AG20443 (cell line): ENCODE measurements around the gene MORN1.
"Not testable (repeated sequence)": the region's sequence is repeated elsewhere in the genome, so short reads cannot be mapped to it uniquely, and the experiment has no call there.

Experiments
- DNase-seq: peaks from one replicate; pipeline ENCODE4 v3.0.0; 2012; ENCODE audit warnings: low spot score, mixed read lengths

The MORN1 gene

GRCh38 chr1:2337081-2337480 lies 54.3 kb downstream of the MORN1 start:
- DNase-seq: no peak

- no peak for DNase-seq
These were observed 54.9 kb downstream of the MORN1 start for GRCh38 chr1:2336499-2336898.

GRCh38 chr1:2335721-2336455 lies 55.5 kb downstream of the MORN1 start:
- DNase-seq: no peak

- DNase-seq: no peak
These were observed 56.3 kb downstream of the MORN1 start for GRCh38 chr1:2334883-2335534.

GRCh38 chr1:2334366-2334765 lies 57.0 kb downstream of the MORN1 start:
- DNase-seq: no peak

GRCh38 chr1:2331580-2331979 lies 59.8 kb downstream of the MORN1 start:
- DNase-seq: not testable (repeated sequence)

GRCh38 chr1:2331200-2331544 lies 60.2 kb downstream of the MORN1 start:
- DNase-seq: no peak

- DNase-seq: peak; percentile 96
These were observed 60.7 kb downstream of the MORN1 start for GRCh38 chr1:2330519-2331199.

GRCh38 chr1:2330035-2330434 lies 61.3 kb downstream of the MORN1 start:
- peak; percentile 31 for DNase-seq

- no peak for DNase-seq
These were observed 62.5 kb downstream of the MORN1 start for GRCh38 chr1:2328676-2329455.

GRCh38 chr1:2327841-2328240 lies 63.5 kb downstream of the MORN1 start:
- DNase-seq: no peak

- DNase-seq: not testable (repeated sequence)
These were observed 64.2 kb downstream of the MORN1 start for GRCh38 chr1:2327162-2327561.

- DNase-seq: no peak
These were observed 64.8 kb downstream of the MORN1 start for GRCh38 chr1:2326524-2326923.

- DNase-seq: no peak
These were observed 66.6 kb downstream of the MORN1 start for GRCh38 chr1:2324553-2325366.

- no peak for DNase-seq
These were observed 67.8 kb downstream of the MORN1 start for GRCh38 chr1:2323451-2323974.

GRCh38 chr1:2322581-2323211 lies 68.7 kb downstream of the MORN1 start:
- DNase-seq: peak; percentile 83

GRCh38 chr1:2322065-2322571 lies 69.2 kb downstream of the MORN1 start:
- peak; percentile 96 for DNase-seq

- no peak for DNase-seq
These were observed 70.3 kb downstream of the MORN1 start for GRCh38 chr1:2320760-2321667.

GRCh38 chr1:2320006-2320405 lies 71.3 kb downstream of the MORN1 start:
- DNase-seq: no peak

GRCh38 chr1:2319291-2319690 lies 72.1 kb downstream of the MORN1 start:
- no peak for DNase-seq
